ENCODE measurements around the gene PRCP.

Gene PRCP

DNA sequence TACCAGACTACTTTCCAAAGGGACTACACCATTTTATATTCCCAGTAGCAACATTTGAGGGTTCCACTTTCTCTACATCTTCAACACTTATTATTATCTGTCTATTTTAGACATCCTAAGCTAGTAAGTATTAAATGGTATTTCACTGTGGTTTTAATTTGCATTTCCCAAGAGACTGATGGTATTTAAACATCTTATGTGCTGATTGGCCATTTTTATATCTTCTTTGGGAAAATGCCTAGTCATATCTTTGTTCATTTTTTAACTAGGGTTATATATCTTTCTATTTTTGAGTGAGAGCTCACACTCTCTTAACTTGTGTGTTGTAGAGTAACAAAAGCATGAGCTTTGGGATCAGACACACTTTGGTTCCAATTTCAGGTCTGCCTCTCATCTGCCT, 73.7 kb downstream of the PRCP start:
- DNase-seq, result no peak

DNA sequence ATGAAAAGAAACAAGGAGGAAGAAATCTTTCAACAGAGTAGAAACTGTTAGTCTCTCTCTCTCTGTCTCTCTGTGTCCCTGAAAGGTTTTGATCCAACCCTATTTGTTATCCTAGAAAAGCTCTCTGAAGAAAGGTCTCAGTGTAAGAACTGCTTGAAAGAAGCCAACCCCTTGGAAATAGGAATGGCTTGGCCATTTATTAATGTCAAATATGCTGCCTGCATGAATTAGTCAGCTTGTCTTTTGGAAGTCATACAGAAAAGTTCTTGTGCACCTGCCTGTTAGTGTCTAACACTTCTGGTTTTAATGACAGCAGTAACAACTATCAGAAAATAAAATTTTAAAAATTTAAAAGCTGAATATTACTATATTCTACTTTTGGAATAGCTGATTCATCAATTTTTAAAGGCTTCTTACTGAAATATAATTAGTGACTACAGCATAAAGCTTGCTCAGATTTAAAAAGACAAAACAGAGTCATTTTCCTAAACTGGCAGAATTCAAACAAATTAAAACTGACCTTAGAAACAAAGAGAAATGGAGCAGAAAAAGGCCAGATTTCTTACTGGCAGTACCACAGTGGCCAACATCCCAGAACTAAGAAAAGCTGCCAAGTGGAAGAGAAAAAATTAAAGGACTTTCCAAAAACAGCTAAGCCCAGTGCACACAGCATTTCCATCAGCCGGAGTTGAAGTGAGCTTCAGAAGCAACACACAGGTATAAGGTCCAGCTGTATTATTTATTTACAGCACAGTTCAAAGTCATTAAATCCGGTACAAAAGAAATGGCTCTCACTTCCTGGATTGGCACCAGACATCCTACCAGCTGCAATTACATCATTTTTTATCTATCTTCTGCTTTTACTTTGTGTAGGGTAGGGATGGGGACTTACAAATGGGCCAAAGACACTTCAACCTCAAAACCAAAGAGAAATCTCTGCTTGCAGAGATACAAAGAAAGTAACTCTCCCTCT, 76.3 kb downstream of the PRCP start:
- peak; percentile 35 for DNase-seq

DNA sequence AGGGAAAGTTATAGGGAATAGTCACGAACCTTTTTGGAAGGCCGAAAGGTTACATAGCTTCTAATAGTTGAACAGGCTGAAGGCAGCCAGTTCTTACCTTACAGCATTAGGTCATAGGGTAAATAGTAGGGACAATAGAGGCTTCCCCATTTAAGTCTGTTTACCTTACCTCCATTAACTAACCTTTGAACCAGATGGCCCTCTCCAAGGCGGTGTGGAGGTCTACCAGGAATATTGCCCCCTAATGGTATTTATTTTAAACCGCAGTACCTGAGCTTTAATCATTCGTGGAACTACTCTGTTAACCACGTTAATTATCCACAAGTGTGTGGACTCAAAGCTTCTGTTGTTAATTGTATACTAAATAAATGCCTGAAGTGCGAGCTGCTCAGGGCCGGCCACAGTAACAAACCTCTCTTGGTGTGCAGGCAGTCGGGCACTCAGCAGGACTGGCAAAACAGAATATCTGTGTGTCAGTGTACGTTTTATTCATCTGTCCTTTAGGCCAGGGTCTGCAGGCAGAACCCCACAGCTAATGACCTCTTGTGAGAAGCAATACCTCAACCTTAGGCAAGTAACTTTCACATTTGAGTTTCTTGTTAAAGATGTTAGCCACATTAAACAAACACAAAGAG, 81.7 kb downstream of the PRCP start:
- DNase-seq, result peak; percentile 60

DNA sequence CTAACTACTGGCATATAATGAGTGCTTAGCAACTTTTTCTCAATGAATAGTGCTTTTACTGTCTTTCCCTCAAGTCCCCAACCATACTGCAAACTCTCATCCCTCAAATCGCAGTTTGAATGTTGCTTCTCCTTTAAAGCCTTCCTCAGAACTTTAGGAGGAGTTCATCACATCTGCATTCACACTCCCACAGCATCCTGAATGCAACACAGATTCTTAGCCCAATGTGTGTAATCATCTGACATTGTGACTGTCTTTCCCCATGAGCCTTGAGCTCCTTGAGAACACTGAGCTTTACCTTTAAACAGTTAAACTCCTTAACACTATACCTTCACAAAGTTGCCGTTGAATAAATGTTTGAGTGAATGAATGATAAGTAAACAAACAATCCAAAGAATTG, 84.8 kb downstream of the PRCP start:
- DNase-seq, result no peak

DNA sequence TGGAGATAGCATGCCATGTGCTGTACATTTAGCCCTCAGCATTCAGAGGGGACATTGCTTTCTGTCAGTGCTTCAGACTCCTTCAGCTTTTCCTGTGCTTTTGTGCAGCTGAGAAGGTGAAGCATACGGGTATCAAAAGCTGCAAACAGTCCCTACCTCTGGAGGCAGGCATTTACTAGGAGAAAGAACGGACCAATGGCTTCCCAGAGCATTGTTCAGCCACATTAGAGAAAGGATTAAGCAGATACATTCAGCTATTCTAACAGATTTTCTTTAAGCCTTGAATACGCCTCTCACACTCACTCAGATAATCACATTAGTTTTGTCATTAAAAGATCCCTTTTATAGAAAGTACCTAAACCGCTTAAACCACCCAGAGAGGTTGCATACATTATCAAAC, 85.9 kb downstream of the PRCP start:
- no peak for DNase-seq

DNA sequence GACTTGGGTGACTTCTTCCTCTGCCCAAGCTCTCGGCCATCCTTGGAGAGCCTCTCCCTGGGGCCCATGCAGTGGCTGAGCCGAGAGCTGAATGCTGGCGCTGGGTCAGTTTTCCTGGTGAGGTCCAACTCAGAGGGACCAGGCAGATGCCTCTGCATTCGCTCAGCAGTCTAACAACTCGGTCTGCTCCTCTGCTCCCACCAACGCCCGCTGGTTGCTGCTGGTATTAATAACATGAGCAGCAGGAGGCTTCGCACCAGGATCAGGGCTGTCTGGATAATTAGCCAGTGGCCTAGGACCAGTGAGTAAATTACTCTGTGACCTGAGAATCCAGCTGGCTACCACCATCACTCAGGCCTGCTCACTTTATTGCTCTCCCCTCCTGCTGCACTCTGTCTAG, 88.9 kb downstream of the PRCP start:
- DNase-seq, result no peak

DNA sequence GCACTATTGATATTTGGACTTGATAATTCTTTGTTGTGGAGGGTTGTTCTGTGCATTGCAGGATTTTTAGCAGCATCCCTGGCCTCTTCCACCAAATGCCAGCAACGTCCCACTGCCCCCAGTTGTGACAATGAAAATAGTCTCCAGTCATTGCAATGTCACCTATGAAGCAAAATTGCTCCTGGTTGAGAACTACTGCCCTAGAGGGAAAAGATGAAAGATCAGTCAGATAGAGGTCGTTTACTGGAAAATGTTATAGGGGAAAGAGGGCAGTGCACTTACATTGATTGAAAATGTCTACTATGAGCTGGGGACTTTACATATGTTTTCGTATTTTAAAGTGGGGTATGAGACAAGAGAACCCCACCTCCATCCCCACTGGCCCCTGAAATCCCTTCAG, 89.5 kb downstream of the PRCP start:
- no peak for DNase-seq

DNA sequence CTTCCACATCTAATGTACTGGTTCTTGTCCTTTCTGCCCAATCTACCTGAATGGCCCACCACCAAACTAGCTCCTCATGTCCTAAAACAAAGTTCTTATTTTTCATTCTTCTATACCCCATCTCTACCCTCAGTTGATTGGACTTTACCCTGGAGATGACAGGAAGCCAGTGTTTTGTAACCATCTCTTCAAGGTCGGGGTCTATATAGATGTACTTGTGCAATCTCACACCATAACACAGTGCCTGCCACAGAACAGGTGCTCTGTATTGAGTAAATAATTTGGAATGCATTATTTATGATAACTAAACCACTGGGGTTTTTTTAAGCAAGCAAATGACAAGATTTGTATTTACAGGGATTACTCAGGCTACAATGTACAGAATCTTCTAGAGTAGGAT, 89.9 kb downstream of the PRCP start:
- DNase-seq, result no peak

DNA sequence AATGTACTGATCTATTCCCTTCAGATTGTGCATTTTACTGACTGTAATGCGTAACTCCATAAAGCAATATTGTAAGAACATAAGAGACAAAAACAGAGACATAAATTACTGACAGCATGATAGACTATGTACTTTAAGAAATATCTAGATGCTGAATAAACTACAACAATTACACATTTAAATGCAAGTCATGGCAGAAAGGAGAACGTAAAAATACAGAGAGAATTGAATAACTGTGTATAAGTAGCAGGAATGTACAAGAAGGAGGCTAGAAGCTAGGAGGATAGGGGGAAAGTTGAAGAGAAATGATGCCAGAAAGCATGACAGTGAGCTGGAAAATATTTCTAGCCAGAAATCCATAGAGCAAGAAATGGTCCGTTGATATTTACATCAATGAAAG, 92.6 kb downstream of the PRCP start:
- no peak for DNase-seq

DNA sequence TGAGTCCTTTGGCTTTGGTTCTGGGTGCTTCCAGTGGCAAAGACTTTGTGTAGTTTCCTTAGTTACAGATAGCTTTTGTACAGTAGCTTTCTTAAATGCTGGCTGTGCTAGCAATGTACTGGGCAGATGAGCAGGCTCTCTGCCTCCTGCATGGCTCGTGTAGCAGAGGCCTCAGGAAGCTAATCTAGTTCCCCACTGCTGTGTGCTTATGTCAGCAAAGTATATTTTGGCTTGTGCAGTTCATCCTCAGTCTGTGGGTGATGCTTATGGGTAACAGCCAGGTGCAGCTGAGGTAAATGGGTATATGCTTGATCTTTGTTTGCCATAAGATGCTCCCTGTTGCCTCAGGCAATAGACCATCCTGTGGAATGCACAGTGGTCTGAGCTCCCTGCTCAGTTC, 97.5 kb downstream of the PRCP start:
- DNase-seq, result no peak

DNA sequence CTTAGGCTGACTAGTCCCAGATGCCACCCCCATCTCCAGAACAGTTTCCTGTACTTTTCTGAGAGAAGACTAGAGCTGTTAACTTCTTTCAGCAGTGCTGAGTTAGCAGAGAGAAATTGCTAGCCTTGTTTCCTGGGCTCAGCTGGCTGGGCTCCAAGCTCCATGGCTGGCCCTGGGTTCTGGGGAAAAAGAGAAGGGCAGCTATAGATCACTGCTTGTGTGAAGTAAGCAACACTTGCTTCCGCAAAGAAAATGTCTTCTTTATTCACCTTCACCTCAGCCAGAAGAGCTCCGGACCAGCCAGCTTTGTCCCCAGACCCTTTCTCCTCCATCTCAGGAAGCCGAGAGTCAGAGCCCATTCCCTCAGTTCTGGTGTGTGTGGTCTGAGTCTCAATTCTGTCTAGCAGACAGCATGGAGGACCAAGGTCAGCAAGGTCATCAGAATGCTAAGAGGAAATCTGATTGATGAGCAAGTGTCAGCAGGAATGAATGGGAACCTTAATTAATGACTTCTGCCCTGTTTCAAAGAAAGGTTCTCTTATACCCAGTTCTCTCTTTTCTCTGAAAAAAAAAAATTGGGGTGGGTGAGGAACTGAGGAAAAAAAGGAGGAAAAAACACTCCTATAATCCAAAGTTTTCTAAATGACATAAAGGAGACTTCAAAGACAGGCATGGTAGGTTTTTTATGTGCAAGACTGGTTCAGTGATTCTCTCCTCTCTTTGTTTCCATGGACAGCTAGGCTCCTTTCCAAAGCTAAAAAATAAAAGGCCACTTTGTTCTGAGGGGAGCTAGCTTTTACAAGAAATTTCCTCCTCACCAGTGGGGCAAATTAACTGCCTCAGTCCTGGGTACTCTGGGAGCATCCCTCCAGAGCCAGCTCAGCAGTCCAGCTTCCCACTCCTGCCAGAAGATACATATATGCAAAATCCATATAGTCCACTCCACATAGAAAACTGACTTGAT, 103.0 kb downstream of the PRCP start:
- no peak for DNase-seq

DNA sequence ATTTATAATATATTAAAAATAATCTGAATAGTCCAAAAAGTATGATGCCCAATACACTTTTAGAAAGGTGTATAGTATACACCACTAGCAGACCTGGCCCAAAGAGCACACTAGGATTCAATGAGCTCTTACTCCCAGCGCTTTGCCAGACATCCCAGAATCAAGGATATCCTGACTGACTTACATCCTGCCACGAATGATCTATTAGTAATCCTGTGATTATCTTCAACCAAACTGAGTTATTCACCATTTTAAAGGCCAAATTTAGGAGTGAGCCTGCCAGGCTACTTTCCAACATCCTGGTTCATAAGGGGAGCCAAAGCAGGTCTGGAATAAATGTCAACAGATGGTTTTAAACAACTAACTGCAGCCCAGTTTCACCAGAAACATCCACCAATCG, 105.7 kb downstream of the PRCP start:
- no peak for DNase-seq

DNA sequence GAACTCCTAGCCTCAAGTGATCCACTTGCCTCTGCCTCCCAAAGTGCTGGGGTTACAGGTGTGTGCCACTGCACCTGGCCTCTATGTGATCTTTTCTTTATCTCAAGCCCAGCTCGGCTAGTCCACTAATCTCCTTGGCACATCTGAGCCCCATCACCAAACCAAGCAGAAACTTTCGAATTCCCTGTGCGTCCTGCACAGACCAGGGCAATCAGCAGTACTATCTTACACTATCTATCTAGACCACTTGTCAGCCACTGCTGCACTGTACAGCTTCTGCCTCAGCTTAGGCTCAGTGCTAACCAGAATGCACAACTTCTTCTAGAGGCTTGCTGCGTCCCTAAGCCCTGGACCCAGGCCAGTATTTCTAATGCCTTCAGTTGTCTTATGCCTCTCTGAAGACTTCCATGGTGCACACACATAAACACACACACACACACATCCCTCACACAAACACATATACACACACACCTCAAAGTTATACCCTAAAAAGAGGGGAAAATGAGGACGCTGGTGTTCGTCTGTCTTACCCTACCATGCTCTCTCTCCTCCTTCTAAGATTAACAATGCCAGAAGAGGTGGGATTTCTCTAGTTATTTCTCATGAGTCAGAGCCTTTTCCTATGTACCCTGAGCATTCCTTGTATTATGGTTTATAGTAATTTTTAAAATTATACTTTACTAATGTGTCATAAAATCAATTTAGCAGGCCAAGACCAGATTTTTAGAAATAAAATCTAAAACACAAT, 107.2 kb downstream of the PRCP start:
- DNase-seq, result no peak

DNA sequence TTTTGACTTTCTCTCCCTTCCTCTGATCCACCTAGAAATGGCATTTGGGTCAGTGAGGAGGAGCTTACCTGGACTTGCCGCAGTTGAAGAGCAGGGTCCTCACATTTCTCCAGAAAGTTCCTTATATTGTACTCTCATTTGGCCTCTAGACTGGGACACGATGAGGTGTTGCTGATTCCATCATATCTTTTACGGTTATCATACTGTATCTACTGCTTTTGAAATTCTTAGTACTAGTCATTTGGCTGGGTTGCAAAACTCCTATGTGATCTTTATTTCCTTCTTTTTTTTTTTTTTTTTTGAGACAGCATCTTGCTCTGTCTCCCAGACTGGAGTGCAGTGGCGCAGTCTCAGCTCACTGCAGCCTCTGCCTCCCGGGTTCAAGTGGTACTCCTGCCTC, 107.9 kb downstream of the PRCP start:
- DNase-seq, result no peak

DNA sequence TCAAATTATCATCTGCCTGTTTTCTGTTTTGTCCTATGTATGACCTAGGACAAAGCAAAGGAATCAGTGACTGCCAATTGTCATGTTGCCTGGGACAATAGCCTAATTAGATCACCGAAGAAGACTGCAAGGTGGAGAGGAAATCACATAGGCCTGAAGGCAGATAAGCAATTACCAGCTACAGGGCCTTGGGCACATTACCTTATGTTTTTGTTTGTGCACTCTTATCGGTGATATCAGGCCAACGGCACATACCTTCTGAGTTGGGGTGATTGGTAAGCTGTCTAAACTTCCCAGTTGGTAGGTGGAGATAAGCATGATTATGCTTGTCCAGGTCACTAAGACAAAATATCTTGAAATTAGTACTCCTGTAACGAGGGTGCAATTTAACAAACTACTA, 108.5 kb downstream of the PRCP start:
- DNase-seq, result no peak

DNA sequence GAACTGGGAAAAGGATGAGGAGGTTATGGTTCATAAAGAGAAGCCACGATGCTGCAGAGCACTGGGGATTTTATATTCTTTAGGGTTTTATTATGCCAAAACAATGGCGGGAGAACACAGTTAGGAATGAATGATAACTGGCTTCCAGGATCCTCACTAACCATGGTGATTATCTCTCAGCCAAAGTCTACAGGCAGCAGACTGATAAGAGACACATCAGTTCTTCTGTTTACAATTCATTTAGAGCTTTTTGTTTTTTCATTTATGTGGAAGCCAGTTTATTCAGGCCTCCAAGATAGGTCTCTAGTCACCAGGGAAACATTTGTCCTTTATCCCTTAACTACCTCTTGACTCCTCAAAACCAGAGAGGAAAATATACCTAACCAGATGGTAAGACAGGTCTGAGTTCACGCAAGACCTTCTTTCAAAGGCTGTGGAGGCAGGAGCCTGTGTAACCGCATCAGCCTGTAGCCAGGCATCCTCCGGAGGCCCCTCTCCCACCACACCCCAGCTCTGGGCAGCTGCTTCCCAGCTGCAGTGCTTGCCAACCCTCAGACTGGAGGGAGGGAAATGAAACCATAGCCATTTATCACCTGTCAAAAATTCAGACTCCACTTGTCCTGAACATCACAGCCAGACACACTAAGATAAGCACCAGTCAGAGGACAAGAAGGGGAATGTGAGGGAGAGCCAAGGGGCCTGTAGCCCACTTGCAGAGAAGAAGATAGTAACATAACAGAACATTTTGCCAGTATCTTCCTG, 109.3 kb downstream of the PRCP start:
- no peak for DNase-seq

DNA sequence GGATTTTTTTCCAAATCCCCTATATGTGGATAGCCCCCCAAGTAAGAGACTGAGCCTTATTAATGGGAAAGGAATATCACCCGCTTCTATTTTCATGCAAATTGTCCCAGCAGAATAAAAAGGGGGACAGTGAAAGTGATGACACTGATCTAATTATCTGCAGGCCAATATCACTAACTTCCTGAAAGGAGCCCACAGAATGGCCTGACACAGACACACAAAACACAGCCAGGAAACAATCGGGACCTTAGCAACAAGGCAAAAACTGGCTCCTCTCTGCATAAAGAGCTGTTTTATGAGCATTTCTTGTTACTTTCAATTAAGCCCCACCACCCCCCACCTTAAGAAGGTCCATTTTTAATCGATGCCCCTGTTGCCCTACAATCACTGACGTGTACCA, 112.2 kb downstream of the PRCP start:
- no peak for DNase-seq

DNA sequence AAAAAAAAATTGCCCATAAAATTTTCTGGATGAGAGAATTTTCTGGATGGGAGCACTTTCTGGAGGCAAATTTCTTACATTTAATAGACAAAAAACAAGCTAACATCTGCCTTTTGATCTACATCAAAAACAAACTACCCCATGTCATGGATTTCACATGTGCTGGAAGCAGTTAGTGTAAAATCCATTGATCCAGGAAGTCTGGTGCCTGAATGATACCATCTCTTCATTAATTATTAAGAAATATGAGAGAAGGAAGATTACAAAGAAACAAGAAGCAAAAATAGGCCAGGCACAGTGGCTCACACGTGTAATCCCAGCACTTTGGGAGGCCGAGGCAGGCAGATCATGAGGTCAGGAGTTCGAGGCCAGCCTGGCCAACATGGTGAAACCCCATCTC, 113.4 kb downstream of the PRCP start:
- no peak for DNase-seq

DNA sequence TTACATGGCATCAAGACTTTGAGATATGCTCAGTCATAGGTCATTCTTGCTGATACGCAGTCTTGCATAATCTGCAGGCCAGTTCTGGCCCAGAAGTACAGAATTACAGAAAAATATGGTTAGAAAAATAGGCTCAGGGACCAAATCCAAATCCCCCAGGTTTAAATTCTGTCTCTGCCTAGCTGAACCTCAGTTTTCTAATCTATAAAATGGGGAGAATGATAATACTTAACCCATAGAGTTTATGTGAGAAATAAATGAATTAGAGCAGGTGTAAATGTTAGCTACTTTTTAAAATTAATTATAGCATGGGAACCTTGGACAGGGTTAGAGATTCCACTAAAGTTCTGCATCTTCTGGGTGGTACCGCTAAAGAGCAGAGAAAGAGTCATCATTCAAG, 114.2 kb downstream of the PRCP start:
- DNase-seq, result no peak

DNA sequence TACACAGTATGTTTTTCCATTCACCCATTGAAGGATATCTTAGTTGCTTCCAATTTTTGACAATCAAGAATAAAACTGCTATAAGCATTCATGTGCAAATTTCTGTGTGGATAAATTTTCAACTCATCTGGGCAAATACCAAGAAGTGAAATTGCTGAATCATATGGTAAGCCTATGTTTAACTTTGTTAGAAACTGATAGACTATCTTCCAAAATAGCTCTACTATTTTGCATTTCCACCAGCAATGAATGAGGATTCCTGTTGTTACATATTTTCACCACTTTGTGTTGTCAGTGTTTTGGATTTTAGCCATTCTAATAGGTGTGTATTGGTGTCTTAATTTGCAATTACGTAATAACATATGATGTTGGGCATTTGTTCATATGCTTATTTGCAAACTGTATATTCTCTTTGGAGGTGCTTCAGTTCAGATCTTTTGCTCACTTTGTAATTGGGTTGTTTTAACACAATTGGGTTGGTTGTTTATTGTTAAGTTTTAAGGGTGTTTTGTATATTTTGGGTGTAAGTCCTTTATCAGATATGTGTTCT, 117.3 kb downstream of the PRCP start:
- no peak for DNase-seq

DNA sequence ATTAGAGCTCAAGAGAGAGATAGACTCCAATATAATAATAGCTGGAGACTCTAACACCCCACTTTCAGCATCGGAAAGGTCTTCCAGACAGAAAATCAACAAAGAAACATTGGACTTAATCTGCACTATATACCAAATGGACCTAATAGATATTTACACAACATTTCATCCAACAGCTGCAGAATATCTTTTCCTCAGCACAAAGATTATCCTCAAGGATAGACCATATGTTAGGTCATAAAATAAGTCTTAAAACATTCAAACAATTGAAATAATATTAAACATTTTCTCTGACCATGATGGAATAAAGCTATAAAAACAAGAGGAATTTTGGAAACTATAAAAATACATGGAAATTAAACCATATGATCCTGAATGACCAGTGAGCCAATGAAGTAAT, 121.5 kb downstream of the PRCP start:
- DNase-seq, result no peak

DNA sequence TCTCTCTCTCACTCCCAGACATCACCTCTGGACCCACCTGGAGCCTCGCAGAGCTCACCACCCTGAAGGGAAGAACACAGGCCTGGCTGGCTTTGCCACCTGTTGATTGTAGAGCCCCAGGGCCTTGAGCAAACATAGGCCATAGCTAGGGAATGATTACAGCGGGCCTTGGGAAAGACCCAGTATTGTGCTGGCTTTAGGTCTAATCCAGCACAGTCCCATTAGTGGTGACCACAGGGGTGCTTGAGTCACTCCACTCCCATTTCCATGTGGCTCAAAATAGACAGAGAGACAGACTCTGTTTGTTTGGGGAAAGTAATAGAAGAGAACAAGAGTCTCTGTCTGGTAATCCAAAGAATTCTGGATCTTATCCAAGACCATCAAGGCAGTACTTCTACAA, 123.9 kb downstream of the PRCP start:
- DNase-seq, result no peak

Measured in NCI-H2029 (cell line).